Prostate gland (tissue), 2 donors: ENCODE data around the gene ANKRD44. TPM values are rescaled to one million over a fixed set of nuclear protein-coding genes. Genes with fewer than 3 reads are reported as not detected.
A peak's percentile ranks its signal among the peaks of the same experiment; 100 is the strongest.

Experiments
- DNase-seq: peaks from one replicate; pipeline ENCODE4 v3.0.0-alpha.2; 2019; ENCODE audit warnings: low spot score
- H3K27ac ChIP-seq, 2 donors: fragments of 200-600 bp; sonication (generic); 2 replicates each; pipeline ENCODE4 v1.5.1; 2017 to 2019
- H3K27me3 ChIP-seq: fragments of 200-600 bp; sonication (generic); replicated peaks from 2 replicates; pipeline ENCODE4 v1.5.1; 2019; ENCODE audit not compliant: insufficient read depth
- H3K36me3 ChIP-seq, 2 donors: fragments of 200-600 bp; sonication (generic); 1 replicate in 1 of 2; 2 replicates in 1 of 2; pipeline versions ENCODE4 v1.5.1 to v1.8.1; 2017 to 2019
- H3K4me1 ChIP-seq: fragments of 200-600 bp; sonication (generic); replicated peaks from 2 replicates; pipeline ENCODE4 v1.5.1; 2019
- H3K4me3 ChIP-seq, 2 donors: fragments of 200-600 bp; sonication (generic); 2 replicates each; pipeline ENCODE4 v1.5.1; 2017 to 2019
- H3K9me3 ChIP-seq: fragments of 200-600 bp; sonication (generic); 2 replicates; pipeline ENCODE4 v1.5.1; 2017
- CTCF ChIP-seq, 4 experiments: fragments of 200-600 bp in 2 of 4; fragments of 450-650 bp in 2 of 4; sonication (generic) in 2 of 4; IDR thresholded peaks; 1 replicate in 3 of 4; 2 replicates in 1 of 4; pipeline ENCODE4 v1.5.1; 2016 to 2019; ENCODE audit warnings: antibody characterized with exemption in 4 of 4, mild to moderate bottlenecking in 2 of 4, moderate library complexity in 2 of 4
- POLR2A ChIP-seq: fragments of 450-650 bp; IDR thresholded peaks from one replicate; pipeline ENCODE4 v1.6.1; 2016; ENCODE audit warnings: antibody characterized with exemption, mild to moderate bottlenecking
- POLR2AphosphoS5 ChIP-seq: sonication (generic); formaldehyde crosslinking; IDR thresholded peaks from one replicate; pipeline ENCODE4 v1.6.1; 2017; ENCODE audit warnings: antibody characterized with exemption
- WGBS: methylation state at CpG from one replicate; pipeline ENCODE4 v1.1.5; 2018; 5-methylcytosine and 5-hydroxymethylcytosine counted together
- intact Hi-C: fragments of 100-400 bp; cut with DNase I; formaldehyde crosslinking; loops from one replicate; pipeline ENCODE4 v1.14.2; 2022
- total RNA-seq, 2 donors: library from RNA; depleted of rRNA; stranded (reverse); fragments of >200 nt; gene quantifications; one replicate each; pipeline ENCODE4 v1.1.0, GENCODE V29; 2016

Gene ANKRD44
- total RNA-seq, 2 donors from 2014 or later = 6.0 to 11.2 TPM

- intact Hi-C loops = loop anchor here (5.0 to 10.0 kb wide), 3 partner anchors 77 to 185 kb away; no protein-coding TSS in a partner anchor
These were observed 121.0 kb downstream of the ANKRD44 start for GRCh38 chr2:197189426-197190099.

GRCh38 chr2:197185676-197186075 lies 124.9 kb downstream of the ANKRD44 start:
- TF ChIP-seq CTCF (IDR thresholded peaks at IDR 0.05) (no peak), POLR2AphosphoS5 (no peak), POLR2A (no peak)
- Histone ChIP-seq H3K27ac (no peak overlapping the region), H3K9me3 (no peaks in the 10 kb centered on the region), H3K4me1 (no peaks in the 10 kb centered on the region), H3K4me3 (no peak overlapping the region), H3K27me3 (no peaks in the 10 kb centered on the region), H3K36me3 (no peaks in the 10 kb centered on the region)
- DNase-seq = no peak
- WGBS = 93% methylated on average over 1 of the region's 1 CpG
- intact Hi-C loops = loop anchor here (10.0 kb wide), 1 partner anchor 171 kb away; no protein-coding TSS in a partner anchor

More at GRCh38 chr2:197189426-197190099, 121.0 kb downstream of the ANKRD44 start:
- no peak overlapping the region for H3K27ac ChIP-seq
- DNase-seq = no peak
- no peaks in the 10 kb centered on the region for H3K4me1 ChIP-seq
- no peaks in the 10 kb centered on the region for H3K36me3 ChIP-seq
- H3K4me3 ChIP-seq = no peak overlapping the region
- TF ChIP-seq POLR2AphosphoS5 (no peak), CTCF (IDR thresholded peaks at IDR 0.05) (no peak), POLR2A (no peak)
- 88% methylated on average over 10 of the region's 10 CpGs for WGBS
- H3K9me3 ChIP-seq = no peaks in the 10 kb centered on the region
- no peaks in the 10 kb centered on the region for H3K27me3 ChIP-seq

GRCh38 chr2:197184959-197185586 lies 125.5 kb downstream of the ANKRD44 start:
- Histone ChIP-seq H3K36me3 (no peaks in the 10 kb centered on the region), H3K27ac (no peak overlapping the region), H3K4me3 (no peak overlapping the region), H3K4me1 (no peaks in the 10 kb centered on the region), H3K27me3 (no peaks in the 10 kb centered on the region), H3K9me3 (no peaks in the 10 kb centered on the region)
- 25% methylated on average over 6 of the region's 6 CpGs for WGBS
- TF ChIP-seq CTCF (IDR thresholded peaks at IDR 0.05) (no peak), POLR2AphosphoS5 (peak; percentile 22)
- DNase-seq = peak; percentile 60
- intact Hi-C loops = loop anchor here (10.0 kb wide), 1 partner anchor 170 kb away; no protein-coding TSS in a partner anchor

- H3K27me3 ChIP-seq = no peaks in the 10 kb centered on the region
- H3K4me3 ChIP-seq = no peak overlapping the region
- H3K4me1 ChIP-seq = no peaks in the 10 kb centered on the region
- no peaks in the 10 kb centered on the region for H3K36me3 ChIP-seq
- H3K9me3 ChIP-seq = no peaks in the 10 kb centered on the region
- DNase-seq = no peak
- no peak overlapping the region for H3K27ac ChIP-seq
- TF ChIP-seq CTCF (IDR thresholded peaks at IDR 0.05) (no peak), POLR2A (no peak), POLR2AphosphoS5 (no peak)
- intact Hi-C loops = loop anchor here (10.0 kb wide), 1 partner anchor 169 kb away; no protein-coding TSS in a partner anchor
These were observed 127.2 kb downstream of the ANKRD44 start for GRCh38 chr2:197183355-197183754.
